GM23248 (cell line): ENCODE results near the gene MME. TPM values are rescaled to one million over a fixed set of nuclear protein-coding genes. Genes with fewer than 3 reads are reported as not detected.

ENCODE experiments used
- DNase-seq: peaks from one replicate; pipeline ENCODE4 v3.0.0-alpha.2; 2015
- H2AFZ ChIP-seq: fragments of 200-600 bp; sonication (generic); 2 replicates; pipeline ENCODE4 v1.6.1; 2016; ENCODE audit warnings: antibody characterized with exemption
- H3F3A ChIP-seq: fragments of 200-600 bp; sonication (generic); 2 replicates; pipeline ENCODE4 v1.6.1; 2016; ENCODE audit warnings: mild to moderate bottlenecking, antibody characterized with exemption, mixed run types; ENCODE audit not compliant: insufficient read depth
- H3K27ac ChIP-seq: fragments of 200-600 bp; sonication (generic); 2 replicates; pipeline ENCODE4 v1.5.1; 2016; ENCODE audit warnings: mild to moderate bottlenecking
- H3K27me3 ChIP-seq: fragments of 200-600 bp; sonication (generic); replicated peaks from 2 replicates; pipeline ENCODE4 v1.6.1; 2016; ENCODE audit warnings: mild to moderate bottlenecking; ENCODE audit not compliant: insufficient read depth
- H3K36me3 ChIP-seq: fragments of 200-600 bp; sonication (generic); 2 replicates; pipeline ENCODE4 v1.6.1; 2016; ENCODE audit warnings: low read depth, mild to moderate bottlenecking
- H3K4me1 ChIP-seq: fragments of 200-600 bp; sonication (generic); 2 replicates; pipeline ENCODE4 v1.6.1; 2016; ENCODE audit warnings: mild to moderate bottlenecking; ENCODE audit not compliant: insufficient read depth
- H3K4me2 ChIP-seq: fragments of 200-600 bp; sonication (generic); one replicate; pipeline ENCODE4 v1.6.1; 2016; ENCODE audit warnings: mild to moderate bottlenecking; ENCODE audit not compliant: unreplicated experiment
- H3K4me3 ChIP-seq: fragments of 200-600 bp; sonication (generic); 2 replicates; pipeline ENCODE4 v1.5.1; 2016; ENCODE audit warnings: mild to moderate bottlenecking
- H3K79me2 ChIP-seq: fragments of 200-600 bp; sonication (generic); 2 replicates; pipeline ENCODE4 v1.6.1; 2016; ENCODE audit warnings: mild to moderate bottlenecking; ENCODE audit not compliant: insufficient read depth
- H3K9ac ChIP-seq: fragments of 200-600 bp; sonication (generic); 2 replicates; pipeline ENCODE4 v1.6.1; 2016; ENCODE audit warnings: mild to moderate bottlenecking
- H3K9me2 ChIP-seq: fragments of 200-600 bp; sonication (generic); 2 replicates; pipeline ENCODE4 v1.6.1; 2016; ENCODE audit warnings: mixed run types, mild to moderate bottlenecking, moderate library complexity; ENCODE audit not compliant: insufficient read depth
- H3K9me3 ChIP-seq: fragments of 200-600 bp; sonication (generic); one replicate; pipeline ENCODE4 v1.6.1; 2017; ENCODE audit warnings: low read depth
- H4K20me1 ChIP-seq: fragments of 200-600 bp; sonication (generic); 2 replicates; pipeline ENCODE4 v1.6.0; 2016; ENCODE audit not compliant: insufficient read depth
- EZH2 ChIP-seq: fragments of 200-600 bp; sonication (generic); IDR thresholded peaks from 2 replicates; pipeline ENCODE4 v1.6.1; 2018; ENCODE audit warnings: antibody characterized with exemption, mild to moderate bottlenecking; ENCODE audit not compliant: insufficient read depth, poor library complexity, severe bottlenecking
- EZH2phosphoT487 ChIP-seq: fragments of 200-600 bp; sonication (generic); IDR thresholded peaks from 2 replicates; pipeline ENCODE4 v1.6.1; 2018; ENCODE audit warnings: antibody characterized with exemption, moderate library complexity, mild to moderate bottlenecking, low read depth; ENCODE audit not compliant: insufficient read depth
- WGBS, 2 experiments: methylation state at CpG; one replicate each; pipeline ENCODE4 v1.1.6; 2015 to 2017; ENCODE audit warnings: low lambda C conversion rate in 2 of 2, low coverage in 1 of 2; ENCODE audit errors: missing lambda C conversion rate in 2 of 2; 5-methylcytosine and 5-hydroxymethylcytosine counted together
- in situ Hi-C: fragments of 300-500 bp; cut with MboI; formaldehyde crosslinking; loops from 2 replicates; pipeline ENCODE4 v1.15.0; 2020
- polyA plus RNA-seq: library from polyadenylated mRNA; unstranded; fragments of >200 nt; fragmentation: Nextera tagmentation; extraction: Ambion mirVana; gene quantifications from 2 replicates; pipeline ENCODE4 v1.2.1, GENCODE V29; 2016
- total RNA-seq: library from RNA; depleted of rRNA; stranded (reverse); fragments of >200 nt; shearing (Covaris generic); gene quantifications from 2 replicates; pipeline ENCODE4 v1.2.3, GENCODE V29; 2014

MME gene
- total and polyA plus RNA-seq, 2 experiments from 2014 or later, result 88.5 to 204 TPM

DNA sequence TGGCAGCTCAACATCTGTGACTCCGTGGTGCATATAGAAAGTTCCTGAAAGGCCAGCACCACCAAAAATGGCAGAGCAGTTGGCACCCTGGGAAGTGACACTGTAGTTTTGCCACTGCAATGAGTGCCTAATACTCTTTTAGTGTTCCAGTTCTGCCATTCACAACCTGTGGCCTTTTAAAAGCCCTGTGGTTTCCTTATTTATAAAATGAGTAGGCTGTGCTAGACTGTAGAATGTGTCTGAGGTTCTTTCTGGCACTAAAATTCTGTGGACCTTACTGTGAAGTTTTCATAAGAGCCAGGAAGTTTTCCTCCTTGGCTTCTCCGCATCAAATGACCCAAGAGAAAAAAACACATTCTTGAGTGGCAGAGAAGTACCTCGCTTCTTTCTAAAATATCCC lies 74.1 kb downstream of the MME start:
- Histone ChIP-seq H3K36me3 (peaks cover 59% of the 10 kb centered on the region), H3K4me2 (no peak overlapping the region), H4K20me1 (no peaks in the 10 kb centered on the region), H3K9me2 (no peaks in the 10 kb centered on the region), H3K9ac (no peak overlapping the region), H3F3A (no peaks in the 10 kb centered on the region), H3K27ac (no peak overlapping the region), H3K4me1 (no peaks in the 10 kb centered on the region), H3K4me3 (no peak overlapping the region), H3K79me2 (no peaks in the 10 kb centered on the region), H3K9me3 (no peaks in the 10 kb centered on the region), H2AFZ (no peak overlapping the region), H3K27me3 (no peaks in the 10 kb centered on the region)
- in situ Hi-C loops, result no loop called here
- TF ChIP-seq EZH2phosphoT487 (no peak), EZH2 (no peak)
- DNase-seq, result no peak
- 92 to 94% methylated on average over 3 of the region's 3 CpGs for WGBS, 2 experiments

DNA sequence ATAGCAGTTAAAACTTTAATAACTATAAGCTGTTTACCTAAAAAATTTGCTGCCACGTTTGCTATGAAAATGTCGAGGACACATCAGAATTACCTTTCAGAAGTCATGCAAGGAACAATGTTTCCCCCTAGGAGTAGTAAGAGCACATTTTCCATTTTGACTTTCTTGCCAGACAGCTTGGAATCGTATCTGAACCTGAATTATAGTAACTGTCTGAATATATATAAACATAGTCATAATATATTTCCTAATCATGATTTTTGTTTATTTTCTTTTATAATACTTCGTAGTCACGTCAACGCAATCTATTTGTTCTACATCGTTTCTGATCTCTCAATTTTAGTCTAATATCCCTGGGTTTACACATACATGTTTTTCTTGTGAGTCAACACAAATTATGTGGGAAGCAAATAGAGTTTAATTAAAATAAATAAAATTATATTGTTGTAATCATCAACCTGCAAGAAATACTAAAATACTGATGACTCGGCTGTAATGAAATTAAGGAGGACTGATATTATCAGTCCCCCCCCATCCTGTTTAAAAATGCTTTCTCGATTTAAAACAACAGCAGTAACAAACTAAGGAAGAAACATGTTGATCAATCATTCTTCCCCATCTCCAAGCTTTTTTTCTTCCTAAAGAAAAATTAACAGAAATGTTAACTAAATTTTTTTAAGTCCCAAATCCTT lies 78.4 kb downstream of the MME start:
- no peak overlapping the region for H3K27ac ChIP-seq
- H4K20me1 ChIP-seq, result no peaks in the 10 kb centered on the region
- WGBS, 2 experiments, result 87% methylated on average over 9 of the region's 9 CpGs
- H3F3A ChIP-seq, result no peaks in the 10 kb centered on the region
- H2AFZ ChIP-seq, result no peak overlapping the region
- H3K9me3 ChIP-seq, result no peaks in the 10 kb centered on the region
- no peaks in the 10 kb centered on the region for H3K9me2 ChIP-seq
- H3K36me3 ChIP-seq, result peaks cover 29% of the 10 kb centered on the region
- TF ChIP-seq EZH2phosphoT487 (no peak), EZH2 (no peak)
- in situ Hi-C loops, result no loop called here
- DNase-seq, result no peak
- H3K4me1 ChIP-seq, result no peaks in the 10 kb centered on the region
- no peak overlapping the region for H3K9ac ChIP-seq
- no peaks in the 10 kb centered on the region for H3K79me2 ChIP-seq
- H3K4me2 ChIP-seq, result no peak overlapping the region
- H3K27me3 ChIP-seq, result no peaks in the 10 kb centered on the region
- H3K4me3 ChIP-seq, result no peak overlapping the region

GRCh38 chr3:155159301-155159700 lies 79.2 kb downstream of the MME start:
- no peaks in the 10 kb centered on the region for H3F3A ChIP-seq
- H3K9me3 ChIP-seq, result no peaks in the 10 kb centered on the region
- no peaks in the 10 kb centered on the region for H3K27me3 ChIP-seq
- in situ Hi-C loops, result no loop called here
- no peak overlapping the region for H3K4me2 ChIP-seq
- H2AFZ ChIP-seq, result no peak overlapping the region
- TF ChIP-seq EZH2phosphoT487 (no peak), EZH2 (no peak)
- WGBS, 2 experiments, result 98% methylated on average over 2 of the region's 2 CpGs
- H4K20me1 ChIP-seq, result no peaks in the 10 kb centered on the region
- no peak overlapping the region for H3K9ac ChIP-seq
- no peaks in the 10 kb centered on the region for H3K9me2 ChIP-seq
- no peaks in the 10 kb centered on the region for H3K79me2 ChIP-seq
- no peak overlapping the region for H3K4me3 ChIP-seq
- peaks cover 23% of the 10 kb centered on the region for H3K36me3 ChIP-seq
- no peak overlapping the region for H3K27ac ChIP-seq
- no peak for DNase-seq
- H3K4me1 ChIP-seq, result no peaks in the 10 kb centered on the region

- WGBS, 2 experiments, result 95 to 99% methylated on average over 4 of the region's 4 CpGs
- Histone ChIP-seq H3K27me3 (no peaks in the 10 kb centered on the region), H4K20me1 (no peaks in the 10 kb centered on the region), H2AFZ (no peak overlapping the region), H3F3A (no peaks in the 10 kb centered on the region), H3K79me2 (no peaks in the 10 kb centered on the region), H3K36me3 (peaks cover 11% of the 10 kb centered on the region; the same call in 1 of the 2 replicates), H3K9me2 (no peaks in the 10 kb centered on the region), H3K4me1 (no peaks in the 10 kb centered on the region), H3K9ac (no peak overlapping the region), H3K4me3 (no peak overlapping the region), H3K9me3 (no peaks in the 10 kb centered on the region), H3K27ac (no peak overlapping the region), H3K4me2 (no peak overlapping the region)
- in situ Hi-C loops, result no loop called here
- no peak for TF ChIP-seq EZH2
- no peak for TF ChIP-seq EZH2phosphoT487
- DNase-seq, result no peak
These were observed 81.6 kb downstream of the MME start for GRCh38 chr3:155161640-155162292.
